HT1080 (cell line): Measurements from ENCODE around the gene PITPNB. TPM values are rescaled to one million over a fixed set of nuclear protein-coding genes. Genes with fewer than 3 reads are reported as not detected.

ENCODE experiments used
- DNase-seq: peaks from one replicate; pipeline ENCODE4 v3.0.0-alpha.2; 2015; ENCODE audit warnings: low read depth
- total RNA-seq: library from RNA; depleted of rRNA; stranded (reverse); fragments of >200 nt; shearing (Covaris generic); gene quantifications from 2 replicates; pipeline ENCODE4 v1.2.3, GENCODE V29; 2014

PITPNB gene
- total RNA-seq, 1 experiment from 2014 or later = 19.2 TPM

- DNase-seq = no peak
Measured at GRCh38 chr22:27859336-27859735, 59.7 kb downstream of the PITPNB start.

DNA sequence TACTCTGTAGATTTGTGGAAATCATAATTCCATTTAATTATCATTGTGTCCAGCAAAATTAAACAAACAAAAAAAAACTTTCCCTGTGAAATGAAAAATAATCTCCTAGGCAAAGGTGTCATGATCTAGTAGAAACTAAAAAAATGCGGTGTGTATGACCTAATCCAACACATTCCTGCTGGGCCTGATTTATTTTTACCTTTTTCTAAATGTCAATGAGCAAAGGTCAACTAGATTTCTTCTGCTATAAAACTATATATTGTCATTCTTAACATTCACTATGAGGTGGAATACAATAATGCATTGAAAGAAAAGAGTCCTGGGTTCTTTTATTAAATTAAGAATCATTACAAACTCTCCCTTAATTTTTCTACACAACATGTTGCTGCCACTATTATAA lies 60.4 kb downstream of the PITPNB start:
- DNase-seq = no peak

GRCh38 chr22:27857443-27857842 lies 61.6 kb downstream of the PITPNB start:
- no peak for DNase-seq

- no peak for DNase-seq
Measured at GRCh38 chr22:27856386-27856785, 62.7 kb downstream of the PITPNB start.

DNA sequence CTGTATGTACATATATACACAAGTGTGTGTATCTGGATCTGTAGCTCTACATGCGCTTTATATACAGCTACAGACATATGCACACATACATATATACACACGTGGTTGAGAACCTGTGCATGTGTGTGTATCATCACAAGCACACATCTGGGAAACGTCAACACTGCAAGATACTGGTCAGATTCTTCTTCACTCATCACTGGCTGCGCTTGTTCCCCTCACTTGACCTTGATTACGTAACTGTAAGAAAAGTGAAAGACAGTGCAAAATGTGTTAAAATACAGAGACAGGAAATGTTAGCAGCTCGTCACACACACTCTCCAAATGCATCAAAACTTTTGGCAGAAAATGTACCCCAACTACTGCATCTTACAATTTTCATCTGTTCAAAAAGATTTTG lies 65.6 kb downstream of the PITPNB start:
- DNase-seq = no peak

DNA sequence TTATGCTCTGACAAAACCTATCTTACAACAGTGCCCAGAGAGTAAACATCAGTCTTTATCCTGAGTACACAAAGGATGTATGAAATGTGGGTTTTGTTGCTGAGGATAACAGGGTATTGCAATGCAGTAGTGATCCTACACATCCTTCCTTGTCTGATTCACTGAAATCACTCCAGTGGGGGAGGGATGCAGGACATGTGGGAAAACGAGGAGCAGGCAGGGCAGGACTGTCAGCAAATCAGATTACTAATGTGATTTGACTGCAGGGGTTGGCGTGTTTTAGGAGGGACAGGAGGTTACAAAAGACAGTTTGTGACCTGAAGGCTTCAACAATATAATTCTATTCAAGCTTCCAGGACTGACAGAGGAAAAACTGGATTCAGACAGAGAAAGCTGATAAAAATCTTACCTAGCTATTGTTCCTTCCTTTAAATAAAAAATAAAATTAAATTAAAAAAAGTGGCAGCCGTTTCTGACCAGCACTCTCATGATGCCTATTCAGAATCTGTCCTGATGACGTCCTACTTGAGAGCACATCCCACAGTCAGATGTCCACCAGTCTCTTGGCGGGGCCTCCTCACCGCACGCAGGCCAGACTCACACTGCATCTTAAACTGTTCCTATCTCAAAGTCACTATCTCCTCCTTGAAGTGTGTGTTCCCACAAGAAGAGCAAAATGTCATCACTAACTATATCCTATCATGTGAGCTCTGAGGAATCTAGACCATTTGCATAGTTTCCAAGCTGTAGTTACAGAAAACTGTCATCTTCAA lies 66.9 kb downstream of the PITPNB start:
- DNase-seq = no peak

- DNase-seq = no peak
Measured at GRCh38 chr22:27850000-27850521, 69.0 kb downstream of the PITPNB start.

DNA sequence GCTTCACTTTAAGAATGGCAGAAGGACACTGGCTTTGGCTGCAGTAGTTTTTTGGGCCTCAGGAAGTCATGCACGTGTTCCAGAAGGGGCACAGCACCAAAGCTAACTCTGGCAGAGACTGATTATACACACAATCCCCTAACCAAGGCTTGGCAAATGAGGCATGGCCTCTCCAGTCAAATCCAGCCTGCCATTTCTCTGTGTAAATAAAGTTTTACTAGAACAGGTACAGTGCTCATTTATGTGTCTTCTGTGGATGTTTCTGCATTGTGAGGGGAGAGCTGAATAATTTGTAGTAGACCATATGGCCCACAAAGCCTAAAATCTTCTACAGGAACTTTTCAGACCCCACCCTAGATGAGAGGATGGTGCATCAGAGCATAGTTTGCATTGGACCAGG lies 71.1 kb downstream of the PITPNB start:
- DNase-seq = no peak

GRCh38 chr22:27846910-27847309 lies 72.1 kb downstream of the PITPNB start:
- no peak for DNase-seq

GRCh38 chr22:27846248-27846757 lies 72.8 kb downstream of the PITPNB start:
- no peak for DNase-seq

- no peak for DNase-seq
Measured at GRCh38 chr22:27845644-27846043, 73.4 kb downstream of the PITPNB start.

GRCh38 chr22:27844656-27845591 lies 74.1 kb downstream of the PITPNB start:
- no peak for DNase-seq

GRCh38 chr22:27844256-27844655 lies 74.8 kb downstream of the PITPNB start:
- no peak for DNase-seq

DNA sequence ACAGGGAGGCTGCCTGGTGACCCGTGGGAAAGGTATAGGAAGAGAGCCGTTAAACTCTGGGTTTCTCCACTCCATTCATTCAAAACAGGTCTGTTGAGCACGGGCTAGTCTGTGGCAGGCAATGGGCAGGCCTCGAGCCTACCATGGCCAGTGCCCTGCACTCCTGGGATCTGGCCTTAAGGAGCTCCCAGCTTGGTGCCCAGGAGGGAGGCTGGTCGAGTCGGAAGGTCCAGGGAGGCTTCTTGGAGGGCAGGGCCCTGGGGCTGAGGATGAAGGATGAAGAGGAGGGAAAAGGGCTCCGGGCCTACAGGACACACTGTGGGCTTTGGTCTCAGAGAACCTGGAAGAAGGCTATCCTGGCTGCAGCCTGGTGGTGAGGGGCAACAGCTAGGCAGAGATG lies 75.6 kb downstream of the PITPNB start:
- no peak for DNase-seq

GRCh38 chr22:27842669-27843431 lies 76.2 kb downstream of the PITPNB start:
- DNase-seq = no peak

DNA sequence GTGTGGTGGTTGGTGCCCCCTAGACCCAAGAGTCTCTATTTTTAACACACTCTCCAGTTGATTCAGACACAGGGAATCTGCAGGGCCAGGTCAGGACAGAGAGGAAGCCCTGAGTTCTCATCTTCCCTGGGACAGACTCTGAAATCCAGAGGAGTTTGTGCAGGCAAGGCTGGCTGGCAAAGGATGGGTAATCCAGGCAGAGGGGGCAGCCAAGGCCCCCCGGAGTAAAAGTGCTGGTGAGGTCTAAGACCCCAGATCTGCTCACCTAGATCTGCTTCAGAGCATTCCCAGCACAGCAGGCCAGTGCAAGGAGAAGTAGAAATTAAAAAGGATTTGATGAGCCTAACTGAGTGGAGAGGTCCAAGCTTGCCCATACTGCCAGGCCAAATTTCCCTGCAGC lies 76.9 kb downstream of the PITPNB start:
- DNase-seq = no peak

DNA sequence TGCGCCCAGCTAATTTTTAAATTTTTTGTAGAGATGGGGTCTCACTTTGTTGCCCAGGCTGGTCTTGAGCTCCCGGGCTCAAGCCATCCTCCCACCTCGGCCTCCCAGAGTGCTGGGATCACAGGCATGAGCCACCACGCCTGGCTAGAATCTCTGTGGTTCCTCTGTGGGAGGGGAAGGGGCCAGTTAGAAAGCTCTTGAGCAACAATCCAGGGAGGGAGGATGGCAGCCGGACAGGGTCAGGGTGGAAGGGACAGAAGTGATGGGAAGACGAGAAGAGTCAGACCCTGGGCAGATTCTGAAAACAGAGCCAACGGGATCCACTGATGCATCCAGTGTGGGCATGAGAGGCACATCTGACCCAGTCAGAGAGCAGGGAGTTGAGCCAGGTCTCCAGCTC lies 78.6 kb downstream of the PITPNB start:
- no peak for DNase-seq

DNA sequence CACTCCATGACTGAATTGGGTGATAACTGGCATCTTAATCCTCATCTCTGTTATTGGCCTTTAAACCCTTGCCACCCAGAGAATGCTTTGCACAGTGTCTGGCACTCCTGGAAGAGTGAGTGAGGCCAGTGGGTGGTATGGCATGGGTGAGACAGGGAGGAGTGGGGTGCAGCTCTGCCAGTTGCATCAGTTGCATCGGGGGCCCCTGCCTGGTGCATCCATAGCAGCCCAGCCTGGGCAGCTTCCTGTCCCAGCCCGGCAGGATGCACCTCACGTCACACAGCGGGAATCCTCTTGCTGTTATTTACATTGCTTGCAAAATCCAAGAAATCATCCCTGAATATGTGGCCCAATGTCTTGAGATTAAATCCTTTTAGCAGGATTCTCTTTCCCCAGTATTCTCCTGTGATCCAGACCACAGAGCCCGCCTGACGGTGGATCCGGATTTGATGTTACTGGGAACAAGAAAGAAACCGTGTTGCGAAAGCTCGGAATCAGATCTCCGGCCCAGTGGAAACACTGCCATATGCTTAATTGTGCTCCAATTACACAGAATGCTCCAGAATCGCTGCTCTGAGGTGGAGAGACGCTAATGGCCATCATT lies 79.9 kb downstream of the PITPNB start:
- DNase-seq = no peak

DNA sequence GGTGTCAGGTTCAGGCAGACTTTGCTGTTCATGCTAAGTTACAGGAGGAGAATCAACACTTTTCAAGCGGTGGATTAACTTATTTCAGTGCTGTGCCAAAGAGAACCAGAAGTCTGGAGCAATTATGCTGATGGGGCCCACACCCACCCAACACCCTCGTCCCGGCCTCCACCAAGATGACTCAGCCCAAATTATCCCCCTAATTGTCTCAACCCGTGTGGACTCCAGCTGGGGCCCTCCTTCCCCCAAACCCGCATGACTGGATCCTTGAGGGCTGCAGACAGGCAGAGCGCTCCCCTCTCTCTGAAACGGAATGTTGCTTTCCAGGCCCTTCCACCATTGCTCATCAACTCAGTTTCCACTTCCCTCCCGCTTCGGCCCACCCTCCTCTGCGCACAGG lies 82.9 kb downstream of the PITPNB start:
- DNase-seq = no peak

DNA sequence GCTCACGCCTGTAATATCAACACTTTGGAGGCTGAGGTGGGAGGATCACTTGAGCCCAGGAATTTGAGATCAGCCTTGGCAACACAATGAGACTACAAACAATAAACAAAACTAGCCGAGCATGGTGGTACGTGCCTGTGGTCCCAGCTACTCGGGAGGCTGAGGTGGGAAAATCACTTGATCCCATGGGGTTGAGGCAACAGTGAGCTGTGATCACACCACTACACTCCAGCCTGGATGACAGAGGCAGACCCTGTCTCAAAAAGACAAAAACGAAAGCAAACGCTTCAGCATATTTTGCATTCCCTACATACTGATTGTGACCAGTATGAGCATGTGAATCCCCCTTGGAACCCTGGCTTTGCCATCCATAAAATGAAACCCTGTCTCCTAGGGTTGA lies 83.6 kb downstream of the PITPNB start:
- no peak for DNase-seq
